Erythroblast (primary cell): ENCODE measurements around the gene TMEM161B.

Source experiments
- GATA1 ChIP-seq: IDR thresholded peaks from 2 replicates; pipeline ENCODE4 v1.6.1; 2011; ENCODE audit warnings: low read depth, mild to moderate bottlenecking, control low read depth, low read length, moderate library complexity
- POLR2A ChIP-seq: IDR thresholded peaks from 2 replicates; pipeline ENCODE4 v1.6.1; 2011; ENCODE audit warnings: mild to moderate bottlenecking, low read length

DNA sequence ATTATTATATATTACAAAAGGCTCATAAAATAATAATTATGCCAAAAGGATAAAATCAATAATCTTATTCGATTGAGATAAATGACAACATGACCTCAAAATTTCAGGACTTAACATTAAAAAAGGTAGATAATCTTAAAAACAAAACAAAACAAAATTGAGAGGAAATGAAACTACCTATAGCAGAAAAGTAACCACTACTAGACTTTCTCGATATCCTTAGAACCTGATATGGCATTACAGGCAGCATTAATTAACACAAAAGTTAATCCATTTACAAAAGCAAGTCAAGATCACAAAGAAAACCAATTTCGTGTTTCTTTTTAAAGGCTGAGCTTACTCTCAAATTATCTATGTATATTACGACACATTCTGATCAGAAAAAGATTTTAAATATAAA lies 29.9 kb downstream of the TMEM161B start:
- TF ChIP-seq POLR2A (no peak), GATA1 (no peak)
